ENCODE measurements around the gene GLB1L2. TPM values are rescaled to one million over a fixed set of nuclear protein-coding genes. Genes with fewer than 3 reads are reported as not detected.

The GLB1L2 gene
- total RNA-seq, 1 experiment from 2014 or later = 27.1 TPM

- ChIA-PET POLR2A (no interaction called here), CTCF (no interaction called here), RAD21 (ENCODE audit: low non-redundant PET in 1 of 2, low total read pairs in 2 of 2, uncharacterized antibody in 2 of 2, unreplicated experiment in 2 of 2) (no interaction called here)
- Histone ChIP-seq H3K4me2 (ENCODE audit: low read length) (no peak overlapping the region), H3K79me2 (ENCODE audit: insufficient read depth, low read length) (no peaks in the 10 kb centered on the region), H3K4me3 (replicated peaks in 1 of 2; ENCODE audit: low read depth in 1 of 2, low read length in 2 of 2) (no peak overlapping the region), H3K36me3 (ENCODE audit: control insufficient read depth in 1 of 2, insufficient read depth in 2 of 2, low read length in 2 of 2) (no peaks in the 10 kb centered on the region; a peak in 1 of 4 replicates), H3K9me3 (ENCODE audit: control insufficient read depth in 1 of 2, insufficient read depth in 1 of 2, low read depth in 1 of 2, low read length in 2 of 2) (no peaks in the 10 kb centered on the region), H3K9me2 (ENCODE audit: insufficient read depth) (no peaks in the 10 kb centered on the region), H3K9ac (ENCODE audit: low read length) (no peak overlapping the region), H2AFZ (ENCODE audit: low read depth, low read length, poor library complexity, severe bottlenecking) (no peak overlapping the region), H3K27ac (ENCODE audit: low read depth, low read length) (no peak overlapping the region), H3K27me3 (ENCODE audit: insufficient read depth, low read length) (no peaks in the 10 kb centered on the region), H3K4me1 (ENCODE audit: control insufficient read depth in 1 of 2, insufficient read depth in 2 of 2, low read length in 2 of 2) (no peaks in the 10 kb centered on the region), H4K20me1 (ENCODE audit: insufficient read depth) (no peaks in the 10 kb centered on the region)
- ATAC-seq (no peak), DNase-seq (ENCODE audit: low read depth, low spot score) (no peak)
- no TSS peak for BruUV-seq (replicated peaks)
- intact Hi-C loops (cut with micrococcal nuclease) = no loop called here
- TF ChIP-seq ELF1 (IDR thresholded peaks at IDR 0.05; ENCODE audit: borderline replicate concordance, low read depth) (no peak), POLR2AphosphoS5 (IDR thresholded peaks at IDR 0.05; ENCODE audit: low read depth, low read length) (no peak), ZFX (IDR thresholded peaks at IDR 0.05) (no peak), RAD21 (IDR thresholded peaks at IDR 0.05; ENCODE audit: low read depth) (no peak), MAX (IDR thresholded peaks at IDR 0.05) (no peak), EZH2phosphoT487 (IDR thresholded peaks at IDR 0.05; ENCODE audit: borderline replicate concordance) (no peak), ZNF274 (IDR thresholded peaks at IDR 0.05; ENCODE audit: low read depth, low read length) (no peak), EGR1 (IDR thresholded peaks at IDR 0.05; ENCODE audit: low read depth) (no peak), YY1 (IDR thresholded peaks at IDR 0.05; ENCODE audit: extremely low read depth, insufficient replicate concordance, low read depth, low read length) (no peak), CEBPB (IDR thresholded peaks at IDR 0.05; ENCODE audit: low read depth) (no peak), FOSL1 (IDR thresholded peaks at IDR 0.05; ENCODE audit: low read depth) (no peak), CBX3 (IDR thresholded peaks at IDR 0.05; ENCODE audit: low read depth) (no peak), EZH2 (IDR thresholded peaks at IDR 0.05) (no peak), REST (IDR thresholded peaks at IDR 0.05; ENCODE audit: low read depth) (no peak), ZBTB33 (IDR thresholded peaks at IDR 0.05; ENCODE audit: extremely low read depth, insufficient replicate concordance, low read length) (no peak), JUND (IDR thresholded peaks at IDR 0.05) (no peak), TCF7L2 (IDR thresholded peaks at IDR 0.05; ENCODE audit: borderline replicate concordance, extremely low read depth, insufficient read depth, insufficient read length) (no peak), SRF (IDR thresholded peaks at IDR 0.05; ENCODE audit: low read depth) (no peak), SP1 (IDR thresholded peaks at IDR 0.05; ENCODE audit: low read depth) (no peak), ATF3 (IDR thresholded peaks at IDR 0.05) (no peak)
These were observed 20.3 kb downstream of the GLB1L2 start for GRCh38 chr11:134352111-134352510.

All from HCT116 (cell line).